ENCODE measurements around the gene SLC6A11. TPM values are rescaled to one million over a fixed set of nuclear protein-coding genes. Genes with fewer than 3 reads are reported as not detected.

SLC6A11 gene
- total RNA-seq, 1 experiment from 2014 or later: 1.5 TPM

DNA sequence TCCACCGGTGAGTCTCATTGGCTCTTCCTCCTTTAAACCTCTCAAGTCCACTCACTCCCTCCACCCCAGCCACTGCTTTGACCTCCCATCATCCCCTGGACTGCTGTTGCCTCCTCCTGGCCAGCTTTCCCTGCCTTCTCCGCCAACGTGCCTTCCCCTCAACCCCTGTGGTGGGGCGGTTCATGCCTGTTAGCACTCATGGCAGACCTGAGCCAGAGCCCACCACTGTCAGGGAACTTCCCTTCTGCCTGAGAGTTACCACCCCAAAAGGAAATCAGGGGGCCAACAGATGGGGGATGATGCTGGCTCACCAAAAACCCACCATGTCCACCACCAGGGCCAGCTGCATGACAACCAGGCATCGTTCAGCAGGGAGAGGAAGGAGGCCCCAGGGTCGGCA is 132.3 kb downstream of the SLC6A11 start:
- Mint-ChIP-seq H3K9me3 (peaks cover 0 to 2% of the 10 kb centered on the region in 2 experiments; a peak in 1 of 5 replicates), H3K27me3 (ENCODE audit: low read depth) (peaks cover 12% of the 10 kb centered on the region), H3K36me3 (ENCODE audit: insufficient read depth in 1 of 3, low read depth in 3 of 3) (no peaks in the 10 kb centered on the region), H3K4me1 (peaks cover 4 to 12% of the 10 kb centered on the region in 2 experiments; a peak in 3 of 4 replicates), H3K4me3 (no peak overlapping the region), H3K27ac (no peak overlapping the region)
- Histone ChIP-seq H3K9me3 (ENCODE audit: control insufficient read depth, low read depth, low read length) (no peaks in the 10 kb centered on the region), H2BK120ac (ENCODE audit: low read depth, low read length, poor library complexity, severe bottlenecking) (no peak overlapping the region), H3K56ac (ENCODE audit: insufficient read length, low read depth, low read length) (no peak overlapping the region), H3K27ac (ENCODE audit: insufficient read length, low read depth, low read length) (no peak overlapping the region), H4K5ac (ENCODE audit: insufficient read length, low read depth, low read length) (no peak overlapping the region), H2BK12ac (ENCODE audit: insufficient read length, low read depth, low read length) (no peak overlapping the region), H3K79me1 (ENCODE audit: insufficient read depth, low read depth, low read length, poor library complexity, severe bottlenecking) (no peaks in the 10 kb centered on the region), H3K23ac (ENCODE audit: insufficient read length, low read depth, low read length) (no peak overlapping the region), H3K4ac (ENCODE audit: low read depth, low read length) (no peak overlapping the region), H4K91ac (ENCODE audit: insufficient read length, low read depth, low read length) (no peak overlapping the region), H3K4me2 (ENCODE audit: insufficient read depth, insufficient read length, low read length) (no peak overlapping the region), H3K79me2 (ENCODE audit: insufficient read depth, low read length) (no peaks in the 10 kb centered on the region), H2AK5ac (ENCODE audit: insufficient read length, low read length) (no peak overlapping the region), H4K8ac (replicated peaks; ENCODE audit: insufficient read length, low read depth, low read length) (no peak overlapping the region), H3K4me1 (ENCODE audit: insufficient read depth, low read length) (no peaks in the 10 kb centered on the region), H3K18ac (ENCODE audit: insufficient read length, low read depth, low read length) (no peak overlapping the region), H2AFZ (ENCODE audit: low read length) (no peak overlapping the region), H3K14ac (ENCODE audit: insufficient read depth, low read length) (no peak overlapping the region), H3K9ac (ENCODE audit: extremely low read depth, insufficient read length, low read length) (no peak overlapping the region), H2BK20ac (ENCODE audit: low read depth, low read length, poor library complexity, severe bottlenecking) (no peak overlapping the region), H3K23me2 (ENCODE audit: insufficient read length, low read depth, low read length, poor library complexity, severe bottlenecking) (no peaks in the 10 kb centered on the region), H3K27me3 (ENCODE audit: insufficient read depth, low read length) (no peaks in the 10 kb centered on the region), H2BK15ac (ENCODE audit: low read depth, low read length) (no peak overlapping the region), H3T11ph (ENCODE audit: low read length) (no peak overlapping the region), H2BK5ac (ENCODE audit: insufficient read length, low read length) (no peak overlapping the region), H4K20me1 (ENCODE audit: control insufficient read depth, insufficient read depth, insufficient read length) (no peaks in the 10 kb centered on the region)
- DNase-seq: no peak
- TF ChIP-seq CTCF (conservative IDR thresholded peaks at IDR 0.05): no peak
- WGBS (ENCODE audit: extremely low coverage, insufficient read length, low lambda C conversion rate): no CpG with 5 or more reads among the region's 6 CpGs
